Body of pancreas (tissue), 4 donors: Measurements from ENCODE around the gene MOSPD3. TPM values are rescaled to one million over a fixed set of nuclear protein-coding genes. Genes with fewer than 3 reads are reported as not detected.

Experiments used
- ATAC-seq: fragments of 150-250 bp; one replicate; pipeline ENCODE4 v1.9.1; 2016
- DNase-seq, 4 donors: peaks; one replicate each; pipeline ENCODE4 v3.0.0-alpha.2; 2019
- H3K27ac ChIP-seq, 4 donors: fragments of 200-600 bp; sonication (generic); 1 replicate in 3 of 4; 2 replicates in 1 of 4; pipeline versions ENCODE4 v1.5.1 to v1.6.1; 2016 to 2019; ENCODE audit warnings: mild to moderate bottlenecking in 1 of 4, mixed read lengths in 1 of 4, moderate library complexity in 1 of 4
- H3K27me3 ChIP-seq, 2 donors: fragments of 200-600 bp; sonication (generic); one replicate each; pipeline ENCODE4 v1.6.0; 2016; ENCODE audit warnings: mild to moderate bottlenecking in 1 of 2
- H3K36me3 ChIP-seq, 2 donors: fragments of 200-600 bp; sonication (generic); replicated peaks in 1 of 2; 2 replicates each; pipeline ENCODE4 v1.5.1; 2016; ENCODE audit warnings: low read depth in 2 of 2; ENCODE audit not compliant: insufficient read depth in 1 of 2
- H3K4me1 ChIP-seq: fragments of 200-600 bp; sonication (generic); one replicate; pipeline ENCODE4 v1.6.0; 2016
- H3K4me3 ChIP-seq, 2 donors: fragments of 200-600 bp; sonication (generic); 1 replicate in 1 of 2; 2 replicates in 1 of 2; pipeline ENCODE4 v1.5.1; 2016 to 2019
- H3K9me3 ChIP-seq, 3 donors: fragments of 200-600 bp; sonication (generic); 1 replicate in 2 of 3; 2 replicates in 1 of 3; pipeline ENCODE4 v1.5.1; 2016
- CTCF ChIP-seq, 7 experiments: fragments of 450-650 bp in 4 of 7; fragments of 200-600 bp in 3 of 7; sonication (generic) in 3 of 7; IDR thresholded peaks; one replicate each; pipeline ENCODE4 v1.5.1; 2016 to 2019; ENCODE audit warnings: antibody characterized with exemption in 7 of 7
- POLR2A ChIP-seq, 3 donors: fragments of 450-650 bp; IDR thresholded peaks; one replicate each; pipeline ENCODE4 v1.6.1; 2016; ENCODE audit warnings: antibody characterized with exemption in 3 of 3, mild to moderate bottlenecking in 2 of 3
- WGBS, 2 donors: methylation state at CpG; one replicate each; pipeline ENCODE4 v1.1.5; 2017; 5-methylcytosine and 5-hydroxymethylcytosine counted together
- intact Hi-C: fragments of 100-400 bp; cut with DNase I; formaldehyde crosslinking; loops from one replicate; pipeline ENCODE4 v1.15.1; 2023
- total RNA-seq, 2 donors: library from RNA; depleted of rRNA; stranded (reverse); fragments of >200 nt; gene quantifications; one replicate each; pipeline ENCODE4 v1.1.0, GENCODE V29; 2016

Gene MOSPD3
- total RNA-seq, 2 donors from 2014 or later = 6.9 to 8.6 TPM

GRCh38 chr7:100613412-100614175, 1.3 kb downstream of the MOSPD3 start:
- no peaks in the 10 kb centered on the region for H3K27me3 ChIP-seq
- peak overlapping the region in 1 of 4 donors; percentile 90 for H3K27ac ChIP-seq
- no peaks in the 10 kb centered on the region for H3K36me3 ChIP-seq
- no peak for TF ChIP-seq CTCF (IDR thresholded peaks at IDR 0.05)
- no peak for TF ChIP-seq POLR2A (IDR thresholded peaks at IDR 0.05)
- intact Hi-C loops = no loop called here
- peaks cover 10% of the 10 kb centered on the region for H3K4me1 ChIP-seq
- WGBS, 2 donors = 86 to 88% methylated on average over 12 to 13 of the region's 13 CpGs
- H3K9me3 ChIP-seq = no peaks in the 10 kb centered on the region
- ATAC-seq (no peak), DNase-seq (no peak)
- H3K4me3 ChIP-seq = no peak overlapping the region

GRCh38 chr7:100614308-100614861, 2.0 kb downstream of the MOSPD3 start:
- no peaks in the 10 kb centered on the region for H3K27me3 ChIP-seq
- 71 to 85% methylated on average over 4 to 6 of the region's 6 CpGs for WGBS, 2 donors
- H3K4me1 ChIP-seq = peaks cover 10% of the 10 kb centered on the region
- intact Hi-C loops = no loop called here
- H3K9me3 ChIP-seq = no peaks in the 10 kb centered on the region
- no peak overlapping the region for H3K4me3 ChIP-seq
- no peaks in the 10 kb centered on the region for H3K36me3 ChIP-seq
- TF ChIP-seq CTCF (IDR thresholded peaks at IDR 0.05) = no peak
- no peak for TF ChIP-seq POLR2A (IDR thresholded peaks at IDR 0.05)
- ATAC-seq = no peak
- H3K27ac ChIP-seq = no peak overlapping the region
- no peak for DNase-seq

GRCh38 chr7:100620239-100620638, 7.9 kb downstream of the MOSPD3 start:
- ATAC-seq (no peak), DNase-seq (no peak)
- Histone ChIP-seq H3K27ac (no peak overlapping the region), H3K4me3 (no peak overlapping the region), H3K36me3 (no peaks in the 10 kb centered on the region), H3K4me1 (no peaks in the 10 kb centered on the region), H3K27me3 (no peaks in the 10 kb centered on the region), H3K9me3 (no peaks in the 10 kb centered on the region)
- TF ChIP-seq POLR2A (IDR thresholded peaks at IDR 0.05) (no peak), CTCF (IDR thresholded peaks at IDR 0.05) (no peak)
- intact Hi-C loops = no loop called here
- 89 to 96% methylated on average over 3 to 6 of the region's 6 CpGs for WGBS, 2 donors

- no peak for ATAC-seq
Observed at GRCh38 chr7:100620804-100621203, 8.5 kb downstream of the MOSPD3 start.

More at GRCh38 chr7:100620804-100621203, 8.5 kb downstream of the MOSPD3 start:
- DNase-seq = no peak
- intact Hi-C loops = no loop called here
- no peaks in the 10 kb centered on the region for H3K9me3 ChIP-seq
- H3K27me3 ChIP-seq = no peaks in the 10 kb centered on the region
- no peaks in the 10 kb centered on the region for H3K36me3 ChIP-seq
- H3K27ac ChIP-seq = no peak overlapping the region
- no peak for TF ChIP-seq POLR2A (IDR thresholded peaks at IDR 0.05)
- TF ChIP-seq CTCF (IDR thresholded peaks at IDR 0.05) = no peak
- no peak overlapping the region for H3K4me3 ChIP-seq
- WGBS, 2 donors = 90 to 94% methylated on average over 22 to 23 of the region's 23 CpGs
- no peaks in the 10 kb centered on the region for H3K4me1 ChIP-seq
